GM18508 (cell line): Measurements from ENCODE around the gene ZFAND2A.
"Not testable (repeated sequence)": the region's sequence is repeated elsewhere in the genome, so short reads cannot be mapped to it uniquely, and the experiment has no call there.

Source experiments
- ATAC-seq: cut with Tn5 transposase; IDR thresholded peaks from one replicate; pipeline ENCODE4 v1.9.1; 2021; ENCODE audit warnings: moderate number of reproducible peaks; ENCODE audit not compliant: insufficient read depth, unreplicated experiment

ZFAND2A gene

GRCh38 chr7:1127001-1127400 lies 33.0 kb downstream of the ZFAND2A start:
- ATAC-seq = no peak

- no peak for ATAC-seq
These were observed 34.4 kb downstream of the ZFAND2A start for GRCh38 chr7:1125603-1125969.

GRCh38 chr7:1124816-1125602 lies 35.0 kb downstream of the ZFAND2A start:
- no peak for ATAC-seq

GRCh38 chr7:1124164-1124563 lies 35.8 kb downstream of the ZFAND2A start:
- ATAC-seq = no peak

- ATAC-seq = no peak
These were observed 36.3 kb downstream of the ZFAND2A start for GRCh38 chr7:1123715-1124114.

GRCh38 chr7:1122832-1123501 lies 37.0 kb downstream of the ZFAND2A start:
- no peak for ATAC-seq

- no peak for ATAC-seq
These were observed 37.8 kb downstream of the ZFAND2A start for GRCh38 chr7:1121886-1122831.

- no peak for ATAC-seq
These were observed 38.5 kb downstream of the ZFAND2A start for GRCh38 chr7:1121476-1121875.

- no peak for ATAC-seq
These were observed 39.2 kb downstream of the ZFAND2A start for GRCh38 chr7:1120791-1121190.

- no peak for ATAC-seq
These were observed 40.8 kb downstream of the ZFAND2A start for GRCh38 chr7:1119201-1119600.

GRCh38 chr7:1117321-1117928 lies 42.6 kb downstream of the ZFAND2A start:
- no peak for ATAC-seq

- not testable (repeated sequence) for ATAC-seq
These were observed 43.5 kb downstream of the ZFAND2A start for GRCh38 chr7:1116383-1117008.

- ATAC-seq = not testable (repeated sequence)
These were observed 44.6 kb downstream of the ZFAND2A start for GRCh38 chr7:1115171-1116045.

GRCh38 chr7:1114505-1114904 lies 45.5 kb downstream of the ZFAND2A start:
- no peak for ATAC-seq

GRCh38 chr7:1114088-1114487 lies 45.9 kb downstream of the ZFAND2A start:
- ATAC-seq = no peak

- ATAC-seq = no peak
These were observed 46.5 kb downstream of the ZFAND2A start for GRCh38 chr7:1113548-1113885.

GRCh38 chr7:1112625-1113547 lies 47.1 kb downstream of the ZFAND2A start:
- no peak for ATAC-seq

GRCh38 chr7:1112109-1112508 lies 47.9 kb downstream of the ZFAND2A start:
- no peak for ATAC-seq
